ENCODE measurements around the gene CCDC107. TPM values are rescaled to one million over a fixed set of nuclear protein-coding genes. Genes with fewer than 3 reads are reported as not detected.
A peak's percentile ranks its signal among the peaks of the same experiment; 100 is the strongest.

CCDC107 gene
- total and polyA plus RNA-seq, 9 of the 15 experiments (the other 6 are each of a cell fraction or from before 2014, with no cell fraction given), result 0.35 to 11.3 (median 6.9) TPM; not detected in 1

- TF ChIP-seq NKRF (IDR thresholded peaks at IDR 0.05; ENCODE audit: borderline replicate concordance) (peak; percentile 80; the same call in 1 of the 2 replicates), POLR2A (conservative IDR thresholded peaks at IDR 0.05) (peak; percentile 83), ETV5 (CRISPR knock-in tag; IDR thresholded peaks at IDR 0.05; ENCODE audit: low read depth) (peak; percentile 80; the same call in 1 of the 2 replicates), BCOR (IDR thresholded peaks at IDR 0.05) (no peak), MAX (CRISPR knock-in tag; IDR thresholded peaks at IDR 0.05) (peak; percentile 66), ZNF146 (CRISPR knock-in tag; IDR thresholded peaks at IDR 0.05; ENCODE audit: unreplicated experiment) (no peak), CREM (IDR thresholded peaks at IDR 0.05; ENCODE audit: low read depth) (peak; percentile 17; the same call in 1 of the 2 replicates), HNRNPL (IDR thresholded peaks at IDR 0.05; ENCODE audit: low read depth, low read length) (peak; percentile 76), NFATC3 (IDR thresholded peaks at IDR 0.05) (no peak), HDAC1 (IDR thresholded peaks at IDR 0.05) (peak in 1 of 2 experiments; percentile 72; a peak in 1 of 4 replicates), ZBTB7A (IDR thresholded peaks at IDR 0.05; ENCODE audit: borderline replicate concordance, control insufficient read depth, low read depth, low read length) (peak; percentile 75; the same call in 1 of the 2 replicates), ZNF311 (CRISPR knock-in tag; IDR thresholded peaks at IDR 0.05) (no peak), REST (IDR thresholded peaks at IDR 0.05; ENCODE audit: borderline replicate concordance) (peak; percentile 37; the same call in 1 of the 2 replicates), REST (CRISPR knock-in tag; IDR thresholded peaks at IDR 0.05; ENCODE audit: low read depth) (no peak), CCAR2 (IDR thresholded peaks at IDR 0.05; ENCODE audit: low read depth, low read length) (no peak), GMEB1 (CRISPR knock-in tag; IDR thresholded peaks at IDR 0.05) (no peak)
Measured at GRCh38 chr9:35664531-35665470, 6.7 kb downstream of the CCDC107 start, which contains the start of gene ARHGEF39 (continued).

All from K562 (cell line).